ENCODE measurements around the gene CLCN7. TPM values are rescaled to one million over a fixed set of nuclear protein-coding genes. Genes with fewer than 3 reads are reported as not detected.

The CLCN7 gene
- total RNA-seq, 1 experiment from 2014 or later, result 64.0 TPM

- DNase-seq (ENCODE audit: low read depth, low spot score), result no peak
- BruUV-seq (replicated peaks), result no TSS peak
- no peaks in the 10 kb centered on the region for H3K79me2 ChIP-seq (ENCODE audit: insufficient read depth, low read length)
- no peak overlapping the region for H2AFZ ChIP-seq (ENCODE audit: low read depth, low read length, poor library complexity, severe bottlenecking)
- ATAC-seq, result peak; percentile 24; the same call in 1 of the 2 replicates
- intact Hi-C loops (cut with micrococcal nuclease), result no loop called here
- H3K9me2 ChIP-seq (ENCODE audit: insufficient read depth), result no peaks in the 10 kb centered on the region
- no peaks in the 10 kb centered on the region for H4K20me1 ChIP-seq (ENCODE audit: insufficient read depth)
- no peaks in the 10 kb centered on the region for H3K4me1 ChIP-seq (ENCODE audit: control insufficient read depth in 1 of 2, insufficient read depth in 2 of 2, low read length in 2 of 2)
- TF ChIP-seq POLR2AphosphoS5 (IDR thresholded peaks at IDR 0.05; ENCODE audit: low read depth, low read length) (no peak), YY1 (IDR thresholded peaks at IDR 0.05; ENCODE audit: extremely low read depth, insufficient replicate concordance, low read depth, low read length) (no peak), SRF (IDR thresholded peaks at IDR 0.05; ENCODE audit: low read depth) (no peak), RAD21 (IDR thresholded peaks at IDR 0.05; ENCODE audit: low read depth) (no peak), ZBTB33 (IDR thresholded peaks at IDR 0.05; ENCODE audit: extremely low read depth, insufficient replicate concordance, low read length) (no peak), EGR1 (IDR thresholded peaks at IDR 0.05; ENCODE audit: low read depth) (no peak), TCF7L2 (IDR thresholded peaks at IDR 0.05; ENCODE audit: borderline replicate concordance, extremely low read depth, insufficient read depth, insufficient read length) (no peak), JUND (IDR thresholded peaks at IDR 0.05) (no peak), CTCF (IDR thresholded peaks at IDR 0.05 in 2 of 3, conservative IDR thresholded peaks at IDR 0.05 in 1 of 3; ENCODE audit: borderline replicate concordance in 1 of 3, insufficient read depth in 1 of 3, low read depth in 2 of 3, low read length in 2 of 3) (no peak), POLR2A (IDR thresholded peaks at IDR 0.05; ENCODE audit: borderline replicate concordance, extremely low read depth, insufficient read depth, insufficient read length) (no peak), CEBPB (IDR thresholded peaks at IDR 0.05; ENCODE audit: low read depth) (no peak), FOSL1 (IDR thresholded peaks at IDR 0.05; ENCODE audit: low read depth) (no peak)
- H3K9ac ChIP-seq (ENCODE audit: low read length), result no peak overlapping the region
- ChIA-PET RAD21 (ENCODE audit: low non-redundant PET in 1 of 2, low total read pairs in 2 of 2, uncharacterized antibody in 2 of 2, unreplicated experiment in 2 of 2) (no interaction called here), CTCF (no interaction called here), POLR2A (no interaction called here)
- H3K27me3 ChIP-seq (ENCODE audit: insufficient read depth, low read length), result no peaks in the 10 kb centered on the region
- H3K4me2 ChIP-seq (ENCODE audit: low read length), result no peak overlapping the region
- peaks cover 0 to 3% of the 10 kb centered on the region in 2 experiments; a peak in 1 of 4 replicates for H3K36me3 ChIP-seq (ENCODE audit: control insufficient read depth in 1 of 2, insufficient read depth in 2 of 2, low read length in 2 of 2)
- no peaks in the 10 kb centered on the region for H3K9me3 ChIP-seq (ENCODE audit: control insufficient read depth in 1 of 2, insufficient read depth in 1 of 2, low read depth in 1 of 2, low read length in 2 of 2)
- H3K4me3 ChIP-seq (replicated peaks in 1 of 2; ENCODE audit: low read depth in 1 of 2, low read length in 2 of 2), result no peak overlapping the region
- H3K27ac ChIP-seq (ENCODE audit: low read depth, low read length), result no peak overlapping the region
Observed at GRCh38 chr16:1510941-1511351, 36.1 kb upstream of the CLCN7 start.
